GM06990 (cell line): ENCODE data around the gene TERB1.

Experiments used
- DNase-seq: peaks from one replicate; pipeline ENCODE4 v3.0.0-alpha.2; 2011; ENCODE audit not compliant: insufficient read length; ENCODE audit errors: extremely low read depth
- H3K27me3 ChIP-seq: replicated peaks from 2 replicates; pipeline ENCODE4 v1.6.0; 2011; ENCODE audit warnings: low read length; ENCODE audit not compliant: control insufficient read depth, insufficient read depth
- H3K36me3 ChIP-seq: 2 replicates; pipeline ENCODE4 v1.5.1; 2011; ENCODE audit warnings: low read length; ENCODE audit not compliant: control insufficient read depth, insufficient read depth
- H3K4me3 ChIP-seq: replicated peaks from 2 replicates; pipeline ENCODE4 v1.5.1; 2011; ENCODE audit warnings: low read depth, mild to moderate bottlenecking, control low read depth, low read length
- TF ChIP-seq, protein P1 (sequence below): IDR thresholded peaks from 2 replicates; pipeline ENCODE4 v1.5.1; 2011; ENCODE audit warnings: low read length, control low read depth, mild to moderate bottlenecking, inconsistent platforms; ENCODE audit not compliant: insufficient read depth, poor library complexity, severe bottlenecking

TERB1 gene

DNA sequence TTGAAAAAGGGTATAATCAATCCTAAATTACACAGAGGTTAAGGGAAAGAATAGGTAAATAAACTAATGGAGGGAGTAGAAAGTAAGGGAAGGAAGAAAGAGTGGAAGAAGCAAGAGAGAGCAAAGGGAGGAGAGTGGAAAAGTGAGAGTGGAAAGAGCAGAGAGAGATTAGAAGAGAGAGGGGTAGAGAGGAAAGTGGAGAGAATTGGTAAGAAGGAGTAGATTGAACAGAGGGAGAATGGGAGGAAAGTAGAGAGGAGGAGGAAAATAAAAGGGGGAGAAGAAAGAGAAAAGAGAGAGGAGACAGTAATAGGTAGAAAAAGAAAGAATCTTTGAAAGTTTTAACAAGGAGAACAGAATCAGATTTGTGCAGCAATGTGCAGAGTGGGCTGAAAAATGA lies 24.9 kb downstream of the TERB1 start:
- no peaks in the 10 kb centered on the region for H3K27me3 ChIP-seq
- TF ChIP-seq, protein P1, sequence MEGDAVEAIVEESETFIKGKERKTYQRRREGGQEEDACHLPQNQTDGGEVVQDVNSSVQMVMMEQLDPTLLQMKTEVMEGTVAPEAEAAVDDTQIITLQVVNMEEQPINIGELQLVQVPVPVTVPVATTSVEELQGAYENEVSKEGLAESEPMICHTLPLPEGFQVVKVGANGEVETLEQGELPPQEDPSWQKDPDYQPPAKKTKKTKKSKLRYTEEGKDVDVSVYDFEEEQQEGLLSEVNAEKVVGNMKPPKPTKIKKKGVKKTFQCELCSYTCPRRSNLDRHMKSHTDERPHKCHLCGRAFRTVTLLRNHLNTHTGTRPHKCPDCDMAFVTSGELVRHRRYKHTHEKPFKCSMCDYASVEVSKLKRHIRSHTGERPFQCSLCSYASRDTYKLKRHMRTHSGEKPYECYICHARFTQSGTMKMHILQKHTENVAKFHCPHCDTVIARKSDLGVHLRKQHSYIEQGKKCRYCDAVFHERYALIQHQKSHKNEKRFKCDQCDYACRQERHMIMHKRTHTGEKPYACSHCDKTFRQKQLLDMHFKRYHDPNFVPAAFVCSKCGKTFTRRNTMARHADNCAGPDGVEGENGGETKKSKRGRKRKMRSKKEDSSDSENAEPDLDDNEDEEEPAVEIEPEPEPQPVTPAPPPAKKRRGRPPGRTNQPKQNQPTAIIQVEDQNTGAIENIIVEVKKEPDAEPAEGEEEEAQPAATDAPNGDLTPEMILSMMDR: no peak
- no peak for DNase-seq
- no peak overlapping the region for H3K4me3 ChIP-seq
- H3K36me3 ChIP-seq: no peaks in the 10 kb centered on the region

DNA sequence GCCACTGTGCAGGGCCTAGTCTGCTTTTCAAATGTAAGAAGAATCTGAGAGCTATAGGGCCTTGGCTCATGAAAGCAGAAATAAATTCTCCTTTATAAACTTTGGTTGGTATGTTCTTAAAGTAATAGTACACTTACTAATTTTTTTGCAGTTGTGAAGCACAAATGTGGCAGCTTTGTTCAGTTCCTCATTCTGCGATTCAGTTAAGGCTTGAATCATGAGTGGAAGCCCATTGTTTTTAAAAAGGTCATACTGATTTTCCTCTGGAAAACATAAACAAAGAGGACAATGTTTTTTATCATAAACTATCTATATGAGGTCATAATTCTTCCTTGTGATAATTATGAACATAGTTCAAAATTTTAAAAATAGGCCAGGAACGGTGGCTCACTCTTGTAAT lies 26.4 kb downstream of the TERB1 start:
- TF ChIP-seq, protein P1: no peak
- Histone ChIP-seq H3K27me3 (no peaks in the 10 kb centered on the region), H3K4me3 (no peak overlapping the region), H3K36me3 (no peaks in the 10 kb centered on the region)
- no peak for DNase-seq

DNA sequence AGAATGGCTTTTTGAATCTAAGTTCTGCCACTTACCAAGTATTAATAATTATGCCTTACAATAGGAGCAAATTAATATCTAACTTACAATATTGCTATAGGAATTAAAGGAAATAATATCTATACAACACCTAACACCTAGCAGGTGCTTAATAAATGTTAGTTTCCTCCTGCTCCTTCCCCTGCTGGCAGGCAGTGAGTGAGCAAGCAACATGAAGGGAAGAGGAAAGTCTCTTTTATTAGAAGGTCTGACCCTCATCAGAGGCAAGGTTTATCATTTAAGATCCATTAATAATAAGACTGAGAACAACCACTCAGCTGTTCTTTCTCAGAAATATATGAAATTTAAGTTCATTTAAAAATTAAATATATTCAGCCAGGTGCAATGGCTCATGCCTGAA lies 43.3 kb downstream of the TERB1 start:
- no peak for DNase-seq
- Histone ChIP-seq H3K36me3 (no peaks in the 10 kb centered on the region), H3K4me3 (no peak overlapping the region), H3K27me3 (no peaks in the 10 kb centered on the region)
- TF ChIP-seq, protein P1: no peak

DNA sequence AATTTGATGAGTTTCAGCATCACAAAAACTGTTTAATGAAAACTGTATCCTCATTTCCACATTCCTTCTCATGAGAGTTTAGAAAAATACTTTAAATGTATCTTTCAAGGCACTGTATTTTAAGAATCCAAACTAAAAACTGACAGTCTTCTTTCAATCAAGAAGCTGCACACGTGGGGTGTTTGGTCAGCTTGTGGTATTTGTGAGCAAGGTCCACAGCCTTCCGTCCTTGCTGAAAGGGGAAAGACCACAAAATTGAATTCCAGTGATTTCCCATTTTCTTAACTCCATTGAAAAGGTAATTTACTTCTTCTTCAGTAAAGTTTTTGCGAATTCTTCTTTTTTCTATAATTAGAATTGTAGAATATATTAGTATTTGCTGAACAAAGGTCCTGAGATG lies 46.6 kb downstream of the TERB1 start:
- DNase-seq: no peak
- H3K4me3 ChIP-seq: no peak overlapping the region
- no peaks in the 10 kb centered on the region for H3K27me3 ChIP-seq
- TF ChIP-seq, protein P1: no peak
- H3K36me3 ChIP-seq: no peaks in the 10 kb centered on the region

DNA sequence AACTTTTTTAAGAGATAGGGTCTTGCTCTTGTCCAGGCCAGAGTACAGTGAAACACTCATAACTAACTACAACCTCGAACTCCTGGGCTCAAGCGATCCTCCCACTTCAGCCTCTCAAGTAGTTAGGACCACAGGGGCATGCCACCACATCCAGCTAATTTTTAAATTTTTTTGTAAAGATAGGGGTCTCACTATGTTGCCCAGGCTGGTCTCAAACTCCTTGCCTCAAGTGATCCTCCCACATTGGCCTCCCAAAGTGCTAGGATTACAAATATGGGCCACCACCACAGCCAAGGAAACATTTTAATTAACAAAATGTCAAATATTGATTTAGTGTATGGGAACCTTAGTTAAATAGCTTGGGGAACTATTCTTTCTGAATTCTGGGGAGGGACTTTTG lies 47.2 kb downstream of the TERB1 start:
- no peaks in the 10 kb centered on the region for H3K36me3 ChIP-seq
- TF ChIP-seq, protein P1: no peak
- DNase-seq: no peak
- H3K27me3 ChIP-seq: no peaks in the 10 kb centered on the region
- no peak overlapping the region for H3K4me3 ChIP-seq

DNA sequence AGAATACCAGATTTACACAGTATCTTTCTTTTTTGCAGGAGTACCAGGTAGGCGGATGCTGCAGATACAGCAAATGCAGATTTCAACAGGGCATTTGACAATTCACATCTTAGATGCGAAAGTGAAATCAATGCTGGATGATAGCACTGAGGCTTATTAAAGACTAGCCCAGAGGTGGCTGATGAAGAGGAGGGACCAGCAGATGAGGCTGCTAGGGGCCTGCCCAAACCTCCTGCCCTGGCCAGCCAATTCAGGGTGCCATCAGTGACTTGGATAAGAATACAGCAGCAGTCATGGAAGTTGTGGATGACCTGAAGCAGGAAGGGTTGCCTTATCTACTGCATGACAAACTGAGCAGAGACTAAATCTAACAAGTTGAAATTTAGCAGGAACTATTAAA lies 48.4 kb downstream of the TERB1 start:
- H3K4me3 ChIP-seq: no peak overlapping the region
- no peaks in the 10 kb centered on the region for H3K27me3 ChIP-seq
- DNase-seq: no peak
- TF ChIP-seq, protein P1: no peak
- H3K36me3 ChIP-seq: peaks cover 2% of the 10 kb centered on the region
